SK-N-SH (cell line): ENCODE results near the gene CYP2C19. TPM values are rescaled to one million over a fixed set of nuclear protein-coding genes. Genes with fewer than 3 reads are reported as not detected.

Source experiments
- CTCF ChIA-PET: fragments of 300-600, 350-600 bp; formaldehyde crosslinking; extraction: SDS; loops from one replicate; lab custom pipeline; 2021; lab: Yijun Ruan, JAX
- POLR2A ChIA-PET: fragments of 350-600 bp; sonication (Branson Sonifier 250); formaldehyde crosslinking; extraction: SDS; loops from one replicate; lab custom pipeline; 2020; ENCODE audit warnings: antibody characterized with exemption, inconsistent platforms; lab: Yijun Ruan, JAX
- DNase-seq: peaks from one replicate; pipeline ENCODE4 v3.0.0; 2012
- H2AFZ ChIP-seq: fragments of 200-600 bp; sonication (generic); 2 replicates; pipeline ENCODE4 v1.8.1; 2016; ENCODE audit warnings: antibody characterized with exemption, mild to moderate bottlenecking, low read depth
- H3F3A ChIP-seq: fragments of 200-600 bp; sonication (generic); replicated peaks from 2 replicates; pipeline ENCODE3; 2016; ENCODE audit warnings: antibody characterized with exemption, mild to moderate bottlenecking; ENCODE audit not compliant: insufficient read depth
- H3K27ac ChIP-seq, 2 experiments: fragments of 200-500 bp in 1 of 2; fragments of 200-600 bp in 1 of 2; sonication (Bioruptor generic) in 1 of 2; sonication (generic), shearing (Covaris generic) in 1 of 2; 2 replicates each; pipeline versions ENCODE4 v1.5.1 to v1.6.1; 2014 to 2016; ENCODE audit warnings: low read depth in 2 of 2, inconsistent platforms in 1 of 2, low read length in 1 of 2, mild to moderate bottlenecking in 1 of 2, mixed read lengths in 1 of 2
- H3K27me3 ChIP-seq: fragments of 200-600 bp; sonication (generic), shearing (Covaris generic); 2 replicates; pipeline ENCODE4 v1.6.1; 2016; ENCODE audit warnings: mixed run types; ENCODE audit not compliant: insufficient read depth
- H3K36me3 ChIP-seq, 2 experiments: fragments of 200-500 bp in 1 of 2; fragments of 200-600 bp in 1 of 2; sonication (Bioruptor generic) in 1 of 2; sonication (generic) in 1 of 2; replicated peaks in 1 of 2; 2 replicates each; pipeline versions ENCODE3 to v1.5.1; 2014 to 2016; ENCODE audit warnings: low read length in 1 of 2, mild to moderate bottlenecking in 1 of 2; ENCODE audit not compliant: insufficient read depth in 2 of 2, control insufficient read depth in 1 of 2
- H3K4me1 ChIP-seq, 2 experiments: fragments of 200-500 bp in 1 of 2; fragments of 200-600 bp in 1 of 2; sonication (Bioruptor generic) in 1 of 2; sonication (generic), shearing (Covaris generic) in 1 of 2; 2 replicates each; pipeline versions ENCODE4 v1.5.1 to v1.6.1; 2014 to 2016; ENCODE audit warnings: low read depth in 1 of 2, low read length in 1 of 2, mixed run types in 1 of 2; ENCODE audit not compliant: insufficient read depth in 2 of 2, control insufficient read depth in 1 of 2
- H3K4me2 ChIP-seq: fragments of 200-600 bp; sonication (generic), shearing (Covaris generic); 2 replicates; pipeline ENCODE4 v1.6.1; 2017; ENCODE audit warnings: mixed run types
- H3K4me3 ChIP-seq, 2 experiments: fragments of 200-500 bp in 1 of 2; fragments of 200-600 bp in 1 of 2; sonication (Bioruptor generic) in 1 of 2; sonication (generic), shearing (Covaris generic) in 1 of 2; 2 replicates each; pipeline versions ENCODE4 v1.5.1 to v1.8.1; 2014 to 2016; ENCODE audit warnings: low read depth in 2 of 2, inconsistent platforms in 1 of 2, low read length in 1 of 2, mild to moderate bottlenecking in 1 of 2, mixed read lengths in 1 of 2, moderate library complexity in 1 of 2
- H3K79me2 ChIP-seq: fragments of 200-600 bp; sonication (generic); 2 replicates; pipeline ENCODE4 v1.8.1; 2017; ENCODE audit warnings: mild to moderate bottlenecking; ENCODE audit not compliant: insufficient read depth
- H3K9ac ChIP-seq: fragments of 200-600 bp; sonication (generic); 2 replicates; pipeline ENCODE4 v1.6.1; 2017; ENCODE audit warnings: mixed run types
- H3K9me2 ChIP-seq: fragments of 200-600 bp; sonication (generic); 2 replicates; pipeline ENCODE4 v1.6.1; 2017; ENCODE audit warnings: mixed run types
- H3K9me3 ChIP-seq: fragments of 200-600 bp; sonication (generic); 2 replicates; pipeline ENCODE4 v1.6.1; 2017; ENCODE audit warnings: mixed run types, mild to moderate bottlenecking, moderate library complexity
- H4K20me1 ChIP-seq: fragments of 200-600 bp; sonication (generic); 2 replicates; pipeline ENCODE4 v1.6.1; 2017; ENCODE audit warnings: mild to moderate bottlenecking, mixed run types; ENCODE audit not compliant: insufficient read depth
- CHD2 ChIP-seq: fragments of 150-350 bp; IDR thresholded peaks from 2 replicates; pipeline ENCODE4 v1.6.1; 2018; ENCODE audit warnings: low read length; ENCODE audit not compliant: partially characterized antibody
- ELF1 ChIP-seq: IDR thresholded peaks from 2 replicates; pipeline ENCODE4 v1.4.0; 2012
- EP300 ChIP-seq, 2 experiments: IDR thresholded peaks; 2 replicates each; pipeline versions ENCODE4 v1.4.0 to v1.6.1; 2012; ENCODE audit warnings: borderline replicate concordance in 1 of 2, low read depth in 1 of 2, low read length in 1 of 2
- EZH2phosphoT487 ChIP-seq: fragments of 200-600 bp; sonication (generic); IDR thresholded peaks from 2 replicates; pipeline ENCODE4 v1.6.1; 2017; ENCODE audit warnings: low read depth, mixed run types, mild to moderate bottlenecking, antibody characterized with exemption, moderate library complexity, borderline replicate concordance
- FOSL2 ChIP-seq: IDR thresholded peaks from 2 replicates; pipeline ENCODE4 v1.4.0; 2012; ENCODE audit warnings: low read depth, mild to moderate bottlenecking, moderate library complexity, borderline replicate concordance
- FOXJ3 ChIP-seq: sonication (generic); formaldehyde crosslinking; IDR thresholded peaks from 2 replicates; pipeline ENCODE4 v1.5.1; 2020; ENCODE audit warnings: mild to moderate bottlenecking, missing genetic modification reagents
- FOXM1 ChIP-seq: IDR thresholded peaks from 2 replicates; pipeline ENCODE4 v1.4.0; 2012; ENCODE audit warnings: low read depth, mild to moderate bottlenecking
- GATA2 ChIP-seq: sonication (generic); formaldehyde crosslinking; IDR thresholded peaks from 2 replicates; pipeline ENCODE4 v1.5.0; 2020; ENCODE audit warnings: mild to moderate bottlenecking, missing genetic modification reagents
- JUND ChIP-seq: IDR thresholded peaks from 2 replicates; pipeline ENCODE4 v1.4.0; 2012
- MEF2A ChIP-seq: IDR thresholded peaks from 2 replicates; pipeline ENCODE4 v1.4.0; 2012; ENCODE audit warnings: low read depth, borderline replicate concordance
- NFIC ChIP-seq: IDR thresholded peaks from 2 replicates; pipeline ENCODE4 v1.4.0; 2012; ENCODE audit warnings: borderline replicate concordance
- POLR2AphosphoS5 ChIP-seq: IDR thresholded peaks from 2 replicates; pipeline ENCODE4 v1.6.1; 2012; ENCODE audit warnings: low read depth, low read length
- RAD21 ChIP-seq: IDR thresholded peaks from 2 replicates; pipeline ENCODE4 v1.6.1; 2012; ENCODE audit warnings: mild to moderate bottlenecking, low read length
- RCOR1 ChIP-seq: fragments of 150-350 bp; IDR thresholded peaks from 2 replicates; pipeline ENCODE4 v1.6.1; 2017; ENCODE audit warnings: antibody characterized with exemption, low read length
- RFX5 ChIP-seq: IDR thresholded peaks from 2 replicates; pipeline ENCODE4 v1.6.1; 2012; ENCODE audit warnings: mild to moderate bottlenecking, improper control_type of control experiment, low read length
- RXRA ChIP-seq: IDR thresholded peaks from 2 replicates; pipeline ENCODE4 v1.4.0; 2012; ENCODE audit warnings: low read depth, mild to moderate bottlenecking, borderline replicate concordance
- SIN3A ChIP-seq: IDR thresholded peaks from 2 replicates; pipeline ENCODE4 v1.6.1; 2012; ENCODE audit warnings: low read depth, mild to moderate bottlenecking, low read length, moderate library complexity, borderline replicate concordance
- SMC3 ChIP-seq: IDR thresholded peaks from 2 replicates; pipeline ENCODE4 v1.6.1; 2012; ENCODE audit warnings: low read depth, low read length, improper control_type of control experiment
- TAF1 ChIP-seq: IDR thresholded peaks from 2 replicates; pipeline ENCODE4 v1.6.1; 2012; ENCODE audit warnings: low read depth, mild to moderate bottlenecking, low read length, moderate library complexity, borderline replicate concordance
- TCF12 ChIP-seq: IDR thresholded peaks from 2 replicates; pipeline ENCODE4 v1.4.0; 2012
- TEAD4 ChIP-seq: IDR thresholded peaks from 2 replicates; pipeline ENCODE4 v1.4.0; 2012; ENCODE audit warnings: mild to moderate bottlenecking, borderline replicate concordance; ENCODE audit not compliant: insufficient read depth
- WGBS: methylation state at CpG from one replicate; pipeline ENCODE4 v1.1.6; 2017; ENCODE audit warnings: low lambda C conversion rate; 5-methylcytosine and 5-hydroxymethylcytosine counted together
- polyA plus RNA-seq, 3 experiments: library from polyadenylated mRNA; depleted of rRNA; stranded (reverse); fragments of >200 nt; gene quantifications; 2 replicates each; pipeline ENCODE4 v1.2.3, GENCODE V29; 2012
- TF ChIP-seq, protein P1 (sequence below): IDR thresholded peaks from 2 replicates; pipeline ENCODE4 v1.4.0; 2012; ENCODE audit warnings: low read depth, borderline replicate concordance
- TF ChIP-seq, protein P2 (sequence below): fragments of 150-350 bp; IDR thresholded peaks from 2 replicates; pipeline ENCODE4 v1.6.1; 2016; ENCODE audit warnings: mild to moderate bottlenecking, low read depth, low read length
- TF ChIP-seq, protein P3 (sequence below): IDR thresholded peaks from 2 replicates; pipeline ENCODE4 v1.4.0; 2012; ENCODE audit warnings: low read depth

The CYP2C19 gene
- polyA plus RNA-seq, 1 of the 3 experiments (the other 2 are of a cell fraction) = not detected

DNA sequence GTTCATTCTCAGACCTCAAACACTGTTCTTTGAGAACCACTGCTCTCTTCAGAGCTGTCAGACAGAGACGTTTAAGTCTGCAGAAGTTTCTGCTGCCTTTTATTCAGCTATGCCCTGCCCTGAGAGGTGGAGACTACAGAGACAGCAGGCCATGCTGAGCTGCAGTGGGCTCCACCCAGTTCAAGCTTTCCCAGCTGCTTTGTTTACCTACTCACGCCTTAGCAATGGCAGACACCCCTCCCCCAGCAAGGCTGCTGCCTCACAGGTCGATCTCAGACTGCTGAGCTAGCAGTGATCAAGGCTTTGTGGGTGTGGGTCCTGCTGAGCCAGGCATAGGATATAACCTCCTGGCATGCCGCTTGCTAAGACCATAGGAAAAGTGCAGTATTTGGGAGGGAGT lies 95.5 kb downstream of the CYP2C19 start:
- no peak for TF ChIP-seq FOSL2
- TF ChIP-seq JUND = no peak
- no peak for TF ChIP-seq MEF2A
- TF ChIP-seq ELF1 = no peak
- TF ChIP-seq RXRA = no peak
- no peak for TF ChIP-seq RCOR1
- no peak for TF ChIP-seq EZH2phosphoT487
- TF ChIP-seq, all 33 proteins: peak for 0
- no peaks in the 10 kb centered on the region for H3K4me1 ChIP-seq
- no peak for DNase-seq
- no peak overlapping the region for H3K4me2 ChIP-seq
- H3K9ac ChIP-seq = no peak overlapping the region
- 19% methylated on average over 3 of the region's 4 CpGs for WGBS
- no peaks in the 10 kb centered on the region for H3F3A ChIP-seq
- ChIA-PET CTCF (no interaction called here), POLR2A (no interaction called here)
- H3K4me3 ChIP-seq = no peak overlapping the region
- H3K9me2 ChIP-seq = no peaks in the 10 kb centered on the region
- no peaks in the 10 kb centered on the region for H4K20me1 ChIP-seq
- no peaks in the 10 kb centered on the region for H3K79me2 ChIP-seq
- no peaks in the 10 kb centered on the region for H3K36me3 ChIP-seq
- no peak overlapping the region for H2AFZ ChIP-seq
- H3K27ac ChIP-seq = no peak overlapping the region
- H3K9me3 ChIP-seq = no peaks in the 10 kb centered on the region; the same call in 1 of the 2 replicates
- no peaks in the 10 kb centered on the region for H3K27me3 ChIP-seq

DNA sequence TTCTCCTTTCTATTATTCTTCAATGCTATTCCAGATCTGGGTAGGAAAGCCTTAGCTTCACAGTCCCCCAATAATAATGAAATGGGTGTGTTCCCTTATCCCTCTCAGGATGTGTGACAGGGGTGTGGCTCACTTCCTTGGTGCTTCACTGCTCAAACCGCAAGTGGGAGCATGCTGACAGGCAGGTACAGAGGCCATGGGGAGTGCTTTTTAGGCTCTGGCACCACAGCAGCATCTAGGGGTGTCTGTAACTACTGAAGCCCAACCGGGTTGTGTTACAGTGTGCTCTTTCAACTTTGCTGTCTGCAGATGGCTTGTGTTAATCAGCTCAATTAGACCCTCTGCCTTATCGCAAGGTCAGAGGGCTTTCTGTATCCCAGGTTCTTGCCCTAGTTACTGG lies 96.6 kb downstream of the CYP2C19 start:
- H3K27ac ChIP-seq = no peak overlapping the region
- no peaks in the 10 kb centered on the region; the same call in 1 of the 2 replicates for H3K9me3 ChIP-seq
- no peaks in the 10 kb centered on the region for H3F3A ChIP-seq
- DNase-seq = no peak
- H3K4me2 ChIP-seq = no peak overlapping the region
- H3K79me2 ChIP-seq = no peaks in the 10 kb centered on the region
- CTCF ChIA-PET = no interaction called here
- no peak for TF ChIP-seq NFIC
- TF ChIP-seq, protein P1, sequence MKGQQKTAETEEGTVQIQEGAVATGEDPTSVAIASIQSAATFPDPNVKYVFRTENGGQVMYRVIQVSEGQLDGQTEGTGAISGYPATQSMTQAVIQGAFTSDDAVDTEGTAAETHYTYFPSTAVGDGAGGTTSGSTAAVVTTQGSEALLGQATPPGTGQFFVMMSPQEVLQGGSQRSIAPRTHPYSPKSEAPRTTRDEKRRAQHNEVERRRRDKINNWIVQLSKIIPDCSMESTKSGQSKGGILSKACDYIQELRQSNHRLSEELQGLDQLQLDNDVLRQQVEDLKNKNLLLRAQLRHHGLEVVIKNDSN = no peak
- H3K4me1 ChIP-seq = no peaks in the 10 kb centered on the region
- H2AFZ ChIP-seq = no peak overlapping the region
- H3K4me3 ChIP-seq = no peak overlapping the region
- no peaks in the 10 kb centered on the region for H3K9me2 ChIP-seq
- 15% methylated on average over 3 of the region's 3 CpGs for WGBS
- POLR2A ChIA-PET = no interaction called here
- no peaks in the 10 kb centered on the region for H3K27me3 ChIP-seq
- no peak overlapping the region for H3K9ac ChIP-seq
- H4K20me1 ChIP-seq = no peaks in the 10 kb centered on the region
- no peaks in the 10 kb centered on the region for H3K36me3 ChIP-seq

DNA sequence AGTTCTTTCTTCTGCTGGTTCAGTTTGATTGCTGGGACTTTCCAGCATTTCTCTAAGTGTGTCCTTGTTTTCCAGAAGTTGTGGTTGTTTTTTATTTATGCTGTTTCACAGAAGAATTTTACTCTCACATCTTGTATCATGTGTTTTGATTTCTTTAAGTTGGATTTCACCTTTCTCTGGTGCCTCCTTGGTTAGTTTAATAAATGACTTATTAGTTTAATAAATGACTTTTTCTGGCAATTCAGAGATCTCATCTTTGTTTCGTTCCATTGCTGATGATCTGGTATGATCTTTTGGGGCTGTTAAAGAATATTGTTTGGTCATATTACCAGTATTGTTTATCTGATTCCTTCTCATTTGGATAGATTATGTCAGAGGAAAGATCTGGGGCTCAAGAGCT lies 116.2 kb downstream of the CYP2C19 start:
- 19% methylated on average over 1 of the region's 1 CpG for WGBS
- H3K9me3 ChIP-seq = no peaks in the 10 kb centered on the region
- H3K79me2 ChIP-seq = no peaks in the 10 kb centered on the region
- no peak overlapping the region for H3K9ac ChIP-seq
- H3K4me1 ChIP-seq = no peaks in the 10 kb centered on the region
- H3F3A ChIP-seq = no peaks in the 10 kb centered on the region
- POLR2A ChIA-PET = no interaction called here
- no peak for DNase-seq
- no peak overlapping the region for H3K27ac ChIP-seq
- TF ChIP-seq SMC3 = no peak
- TF ChIP-seq ELF1 = no peak
- TF ChIP-seq, protein P2, sequence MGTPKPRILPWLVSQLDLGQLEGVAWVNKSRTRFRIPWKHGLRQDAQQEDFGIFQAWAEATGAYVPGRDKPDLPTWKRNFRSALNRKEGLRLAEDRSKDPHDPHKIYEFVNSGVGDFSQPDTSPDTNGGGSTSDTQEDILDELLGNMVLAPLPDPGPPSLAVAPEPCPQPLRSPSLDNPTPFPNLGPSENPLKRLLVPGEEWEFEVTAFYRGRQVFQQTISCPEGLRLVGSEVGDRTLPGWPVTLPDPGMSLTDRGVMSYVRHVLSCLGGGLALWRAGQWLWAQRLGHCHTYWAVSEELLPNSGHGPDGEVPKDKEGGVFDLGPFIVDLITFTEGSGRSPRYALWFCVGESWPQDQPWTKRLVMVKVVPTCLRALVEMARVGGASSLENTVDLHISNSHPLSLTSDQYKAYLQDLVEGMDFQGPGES = no peak
- TF ChIP-seq CHD2 = no peak
- no peak for TF ChIP-seq GATA2 (CRISPR knock-in tag)
- TF ChIP-seq, protein P3, sequence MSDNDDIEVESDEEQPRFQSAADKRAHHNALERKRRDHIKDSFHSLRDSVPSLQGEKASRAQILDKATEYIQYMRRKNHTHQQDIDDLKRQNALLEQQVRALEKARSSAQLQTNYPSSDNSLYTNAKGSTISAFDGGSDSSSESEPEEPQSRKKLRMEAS = no peak
- TF ChIP-seq RCOR1 = no peak
- no peak for TF ChIP-seq TEAD4
- no peak for TF ChIP-seq RFX5
- TF ChIP-seq FOXJ3 (CRISPR knock-in tag) = no peak
- TF ChIP-seq FOXM1 = no peak
- TF ChIP-seq SIN3A = no peak
- TF ChIP-seq EP300 (IDR thresholded peaks at IDR 0.05; ENCODE audit: borderline replicate concordance in 1 of 2, low read depth in 1 of 2, low read length in 1 of 2) = no peak
- TF ChIP-seq RAD21 = no peak
- no peak for TF ChIP-seq TCF12
- no peak for TF ChIP-seq EZH2phosphoT487
- no peak for TF ChIP-seq JUND
- TF ChIP-seq TAF1 = no peak
- no peak for TF ChIP-seq POLR2AphosphoS5
- no peaks in the 10 kb centered on the region for H3K27me3 ChIP-seq
- no peak overlapping the region for H3K4me3 ChIP-seq
- H2AFZ ChIP-seq = no peak overlapping the region
- H3K36me3 ChIP-seq = no peaks in the 10 kb centered on the region
- no peak overlapping the region for H3K4me2 ChIP-seq
- no peaks in the 10 kb centered on the region for H4K20me1 ChIP-seq
- H3K9me2 ChIP-seq = no peaks in the 10 kb centered on the region
- CTCF ChIA-PET = no interaction called here
